Pancreas (tissue), 10 donors: ENCODE data around the gene CLCN6. TPM values are rescaled to one million over a fixed set of nuclear protein-coding genes. Genes with fewer than 3 reads are reported as not detected.

Experiments
- ATAC-seq, 4 donors: fragments of 200-7000 bp; cut with Tn5 transposase; one replicate each; pipeline versions ENCODE4 v1.8.0 to v1.9.1; 2020; ENCODE audit warnings: mild to moderate bottlenecking in 4 of 4, moderate library complexity in 4 of 4
- DNase-seq, 6 donors: peaks; one replicate each; pipeline ENCODE4 v3.0.0-alpha.2; 2020
- FAIRE-seq: peaks from 2 replicates; lab custom pipeline; 2012; peaks lifted over from hg19 to GRCh38; lab: Jason Lieb, UNC
- H3K27ac ChIP-seq, 4 donors: fragments of 200-600 bp; sonication (generic); 1 replicate in 3 of 4; 2 replicates in 1 of 4; pipeline versions ENCODE4 v1.5.0 to v1.8.0; 2020
- H3K27me3 ChIP-seq, 4 donors: fragments of 200-600 bp; one replicate each; pipeline ENCODE4 v1.8.0; 2021
- H3K36me3 ChIP-seq, 3 donors: fragments of 200-600 bp; sonication (generic) in 1 of 3; one replicate each; pipeline versions ENCODE4 v1.5.0 to v1.8.0; 2020 to 2021
- H3K4me1 ChIP-seq, 3 donors: fragments of 200-600 bp; one replicate each; pipeline ENCODE4 v1.8.0; 2021
- H3K4me3 ChIP-seq, 4 donors: fragments of 200-600 bp; sonication (generic) in 2 of 4; one replicate each; pipeline versions ENCODE4 v1.5.0 to v1.8.0; 2020 to 2021
- H3K9me3 ChIP-seq, 4 donors: fragments of 200-600 bp; one replicate each; pipeline ENCODE4 v1.8.0; 2021
- WGBS, 2 donors: extraction: QIAGEN DNeasy Blood & Tissue Kit; methylation state at CpG; one replicate each; pipeline ENCODE4 v1.1.7; 2013; 5-methylcytosine and 5-hydroxymethylcytosine counted together
- intact Hi-C, 3 donors: fragments of 100-400 bp; cut with DNase I; formaldehyde crosslinking; loops; one replicate each; pipeline versions ENCODE4 v1.11.1 to v1.14.2; 2022
- polyA plus RNA-seq, 2 donors: library from polyadenylated mRNA; stranded (reverse); fragments of 200-250 nt; gene quantifications; one replicate each; pipeline ENCODE4 v1.2.3, GENCODE V29; 2013
- total RNA-seq, 6 donors: library from RNA; stranded (reverse); fragmentation: NEBNext Ultra II Directional in 4 of 6; extraction: Animal tissue kit (Norgen Biotek cat#: 25700) in 4 of 6; gene quantifications; one replicate each; pipeline versions ENCODE4 v1.2.1 to v1.2.4, GENCODE V29; 2021 to 2023
- TF ChIP-seq, protein P1 (sequence below), 4 donors: fragments of 200-600 bp; sonication (generic) in 3 of 4; IDR thresholded peaks; one replicate each; pipeline versions ENCODE4 v1.5.0 to v1.8.0; 2021; ENCODE audit warnings: antibody characterized with exemption in 4 of 4
- donor health status: healthy with polysubstance abuse.
- donor health status: DM: no; HTN: no; CAD: no; lungs with moderate emphysema.
- donor health status: DM: no; HTN: no; CAD: no.
- donor health status: control.
- donor health status: control.
- donor health status: Bipolar disorder and iron deficiency.
- donor health status: DM: yes; HTN: yes; CAD: no.
- donor health status: DM: no; HTN: no; CAD: no.
- donor health status: DM: no; HTN: no; CAD: no.
- donor health status: DM: yes; HTN: yes; CAD: no.

The CLCN6 gene
- total and polyA plus RNA-seq, 8 donors, result 4.3 to 16.8 (median 7.6) TPM

- Histone ChIP-seq H3K4me3 (no peak overlapping the region), H3K36me3 (no peaks in the 10 kb centered on the region), H3K27ac (no peak overlapping the region), H3K9me3 (no peaks in the 10 kb centered on the region), H3K4me1 (no peaks in the 10 kb centered on the region), H3K27me3 (no peaks in the 10 kb centered on the region)
- WGBS, 2 donors, result 73 to 74% methylated on average over 16 of the region's 16 CpGs
- TF ChIP-seq, protein P1, sequence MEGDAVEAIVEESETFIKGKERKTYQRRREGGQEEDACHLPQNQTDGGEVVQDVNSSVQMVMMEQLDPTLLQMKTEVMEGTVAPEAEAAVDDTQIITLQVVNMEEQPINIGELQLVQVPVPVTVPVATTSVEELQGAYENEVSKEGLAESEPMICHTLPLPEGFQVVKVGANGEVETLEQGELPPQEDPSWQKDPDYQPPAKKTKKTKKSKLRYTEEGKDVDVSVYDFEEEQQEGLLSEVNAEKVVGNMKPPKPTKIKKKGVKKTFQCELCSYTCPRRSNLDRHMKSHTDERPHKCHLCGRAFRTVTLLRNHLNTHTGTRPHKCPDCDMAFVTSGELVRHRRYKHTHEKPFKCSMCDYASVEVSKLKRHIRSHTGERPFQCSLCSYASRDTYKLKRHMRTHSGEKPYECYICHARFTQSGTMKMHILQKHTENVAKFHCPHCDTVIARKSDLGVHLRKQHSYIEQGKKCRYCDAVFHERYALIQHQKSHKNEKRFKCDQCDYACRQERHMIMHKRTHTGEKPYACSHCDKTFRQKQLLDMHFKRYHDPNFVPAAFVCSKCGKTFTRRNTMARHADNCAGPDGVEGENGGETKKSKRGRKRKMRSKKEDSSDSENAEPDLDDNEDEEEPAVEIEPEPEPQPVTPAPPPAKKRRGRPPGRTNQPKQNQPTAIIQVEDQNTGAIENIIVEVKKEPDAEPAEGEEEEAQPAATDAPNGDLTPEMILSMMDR (IDR thresholded peaks at IDR 0.05), result no peak
- intact Hi-C loops, result no loop called here
- no peak for ATAC-seq
- no peak for DNase-seq
- FAIRE-seq, result no peak
Measured at GRCh38 chr1:11767922-11768704, 37.9 kb upstream of the CLCN6 start.

- intact Hi-C loops, result no loop called here
- no peaks in the 10 kb centered on the region for H3K27me3 ChIP-seq
- FAIRE-seq, result no peak
- 42 to 46% methylated on average over 4 of the region's 4 CpGs for WGBS, 2 donors
- TF ChIP-seq, protein P1 (IDR thresholded peaks at IDR 0.05), result no peak
- H3K36me3 ChIP-seq, result no peaks in the 10 kb centered on the region
- peak in 2 of 4 donors; percentile 30 to 62 for ATAC-seq
- no peak overlapping the region for H3K27ac ChIP-seq
- no peak for DNase-seq
- no peaks in the 10 kb centered on the region for H3K9me3 ChIP-seq
- H3K4me3 ChIP-seq, result no peak overlapping the region
- H3K4me1 ChIP-seq, result no peaks in the 10 kb centered on the region
Measured at GRCh38 chr1:11768821-11769220, 37.2 kb upstream of the CLCN6 start.

GRCh38 chr1:11769274-11769673, 36.7 kb upstream of the CLCN6 start:
- ATAC-seq (no peak), DNase-seq (no peak), FAIRE-seq (no peak)
- TF ChIP-seq, protein P1 (IDR thresholded peaks at IDR 0.05), result no peak
- H3K9me3 ChIP-seq, result no peaks in the 10 kb centered on the region
- no peaks in the 10 kb centered on the region for H3K27me3 ChIP-seq
- no peaks in the 10 kb centered on the region for H3K36me3 ChIP-seq
- H3K27ac ChIP-seq, result no peak overlapping the region
- intact Hi-C loops, result no loop called here
- 77% methylated on average over 4 of the region's 4 CpGs for WGBS, 2 donors
- no peak overlapping the region for H3K4me3 ChIP-seq
- H3K4me1 ChIP-seq, result no peaks in the 10 kb centered on the region

- H3K4me1 ChIP-seq, result no peaks in the 10 kb centered on the region
- no peaks in the 10 kb centered on the region for H3K27me3 ChIP-seq
- intact Hi-C loops, result no loop called here
- TF ChIP-seq, protein P1 (IDR thresholded peaks at IDR 0.05), result no peak
- no peak overlapping the region for H3K4me3 ChIP-seq
- H3K9me3 ChIP-seq, result no peaks in the 10 kb centered on the region
- no peak for ATAC-seq
- H3K36me3 ChIP-seq, result no peaks in the 10 kb centered on the region
- no peak overlapping the region for H3K27ac ChIP-seq
- no peak for FAIRE-seq
- no peak for DNase-seq
Measured at GRCh38 chr1:11770011-11770410, 36.0 kb upstream of the CLCN6 start.

DNA sequence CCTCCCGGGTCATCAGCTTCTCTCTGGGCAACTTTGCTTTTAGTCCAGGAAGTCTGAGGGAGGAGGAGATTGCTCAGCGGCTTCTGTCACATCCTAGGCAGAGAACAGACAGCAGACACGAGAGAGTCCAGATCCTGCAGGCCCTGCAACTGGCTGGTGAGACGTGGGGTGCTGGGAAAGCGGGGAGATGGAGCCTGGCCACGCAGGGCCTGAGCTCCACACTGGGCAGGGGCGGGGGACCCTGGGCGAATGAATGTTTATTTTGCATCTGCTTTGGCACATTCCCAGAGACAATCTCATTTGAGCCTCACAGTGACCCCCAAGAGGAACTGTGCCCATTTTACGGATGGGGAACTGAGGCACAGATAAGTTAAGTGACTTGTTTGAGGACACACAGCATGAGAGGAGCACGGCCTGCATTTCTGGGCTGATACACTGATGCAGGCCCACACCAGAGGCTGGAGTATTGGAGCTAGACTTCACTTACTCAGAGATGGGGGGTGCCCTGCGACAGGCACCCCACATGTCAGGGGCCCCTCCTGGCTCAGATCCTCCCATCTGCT, 34.4 kb upstream of the CLCN6 start:
- intact Hi-C loops, result no loop called here
- TF ChIP-seq, protein P1 (IDR thresholded peaks at IDR 0.05), result no peak
- H3K36me3 ChIP-seq, result no peaks in the 10 kb centered on the region
- FAIRE-seq, result no peak
- no peak overlapping the region for H3K4me3 ChIP-seq
- DNase-seq, result no peak
- no peaks in the 10 kb centered on the region for H3K4me1 ChIP-seq
- H3K27ac ChIP-seq, result no peak overlapping the region
- no peaks in the 10 kb centered on the region for H3K27me3 ChIP-seq
- no peaks in the 10 kb centered on the region for H3K9me3 ChIP-seq
- ATAC-seq, result no peak
- WGBS, 2 donors, result 61 to 69% methylated on average over 11 of the region's 11 CpGs
